ENCODE results near the gene KRTAP4-2. TPM values are rescaled to one million over a fixed set of nuclear protein-coding genes. Genes with fewer than 3 reads are reported as not detected.

KRTAP4-2 gene
- total RNA-seq, 1 experiment from 2014 or later, result not detected

DNA sequence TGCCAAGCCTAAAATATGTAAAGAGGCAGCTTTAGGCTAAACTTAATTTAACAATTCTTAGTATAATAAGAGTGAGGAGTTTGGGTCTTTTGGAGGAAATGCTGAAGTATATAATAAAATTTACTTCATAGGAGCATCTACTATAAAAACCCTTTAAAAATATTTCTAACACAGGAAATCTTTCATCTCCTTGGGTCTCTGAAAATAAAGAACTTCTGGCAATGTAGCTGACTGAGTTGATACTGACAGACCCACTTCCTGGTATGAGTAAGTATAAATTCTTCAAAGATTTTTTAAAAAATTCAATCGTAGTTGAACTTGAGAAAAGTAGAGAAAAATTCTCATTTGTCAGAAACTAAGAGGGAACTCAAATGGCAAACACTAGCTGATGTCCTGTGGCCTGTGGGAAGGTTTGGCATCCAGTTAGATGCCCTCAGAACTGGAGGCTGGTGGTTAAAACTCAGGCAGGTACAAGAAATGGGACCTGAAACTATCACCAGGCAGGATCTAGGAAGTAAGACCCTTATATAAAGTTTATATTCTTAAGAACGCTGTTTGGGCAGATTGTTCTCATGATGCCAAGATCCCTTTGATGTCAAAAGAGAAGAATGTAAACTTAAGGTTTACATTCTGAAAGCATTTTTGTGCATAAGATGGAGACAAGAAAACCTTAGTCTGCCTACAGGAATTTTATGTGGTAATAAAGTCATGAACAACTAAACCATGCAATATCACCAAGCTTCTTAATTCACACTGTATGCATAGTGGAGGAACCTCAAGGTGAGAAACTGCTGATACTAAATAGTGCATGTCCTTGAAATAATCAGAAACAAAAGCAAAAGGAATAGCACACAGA is 43.9 kb downstream of the KRTAP4-2 start:
- ChIA-PET RAD21 (ENCODE audit: low non-redundant PET in 1 of 2, low total read pairs in 2 of 2, uncharacterized antibody in 2 of 2, unreplicated experiment in 2 of 2) (no interaction called here), POLR2A (no interaction called here), CTCF (no interaction called here)
- Histone ChIP-seq H3K4me3 (replicated peaks in 1 of 2; ENCODE audit: low read depth in 1 of 2, low read length in 2 of 2) (no peak overlapping the region), H3K4me1 (ENCODE audit: control insufficient read depth in 1 of 2, insufficient read depth in 2 of 2, low read length in 2 of 2) (peaks cover 3 to 31% of the 10 kb centered on the region in 2 experiments; a peak in 2 of 4 replicates), H3K4me2 (ENCODE audit: low read length) (no peak overlapping the region), H3K27ac (ENCODE audit: low read depth, low read length) (no peak overlapping the region), H3K27me3 (ENCODE audit: insufficient read depth, low read length) (no peaks in the 10 kb centered on the region), H4K20me1 (ENCODE audit: insufficient read depth) (no peaks in the 10 kb centered on the region), H3K79me2 (ENCODE audit: insufficient read depth, low read length) (no peaks in the 10 kb centered on the region), H2AFZ (ENCODE audit: low read depth, low read length, poor library complexity, severe bottlenecking) (peak overlapping the region; percentile 32), H3K36me3 (ENCODE audit: control insufficient read depth in 1 of 2, insufficient read depth in 2 of 2, low read length in 2 of 2) (peaks cover 0 to 19% of the 10 kb centered on the region in 2 experiments; a peak in 2 of 4 replicates), H3K9ac (ENCODE audit: low read length) (no peak overlapping the region), H3K9me3 (ENCODE audit: control insufficient read depth in 1 of 2, insufficient read depth in 1 of 2, low read depth in 1 of 2, low read length in 2 of 2) (peaks cover 0 to 10% of the 10 kb centered on the region in 2 experiments; a peak in 2 of 4 replicates), H3K9me2 (ENCODE audit: insufficient read depth) (no peaks in the 10 kb centered on the region)
- no TSS peak for BruUV-seq (replicated peaks)
- ATAC-seq (no peak), DNase-seq (ENCODE audit: low read depth, low spot score) (no peak)
- intact Hi-C loops (cut with micrococcal nuclease), result no loop called here
- TF ChIP-seq CEBPB (IDR thresholded peaks at IDR 0.05; ENCODE audit: low read depth) (no peak), ELF1 (IDR thresholded peaks at IDR 0.05; ENCODE audit: borderline replicate concordance, low read depth) (no peak), SRF (IDR thresholded peaks at IDR 0.05; ENCODE audit: low read depth) (no peak), YY1 (IDR thresholded peaks at IDR 0.05; ENCODE audit: extremely low read depth, insufficient replicate concordance, low read depth, low read length) (no peak), CBX3 (IDR thresholded peaks at IDR 0.05; ENCODE audit: low read depth) (no peak), POLR2AphosphoS5 (IDR thresholded peaks at IDR 0.05; ENCODE audit: low read depth, low read length) (no peak), TCF7L2 (IDR thresholded peaks at IDR 0.05; ENCODE audit: borderline replicate concordance, extremely low read depth, insufficient read depth, insufficient read length) (no peak), ZFX (IDR thresholded peaks at IDR 0.05) (no peak), EZH2 (IDR thresholded peaks at IDR 0.05) (no peak), JUND (IDR thresholded peaks at IDR 0.05) (no peak), FOSL1 (IDR thresholded peaks at IDR 0.05; ENCODE audit: low read depth) (no peak), ATF3 (IDR thresholded peaks at IDR 0.05) (no peak), SIN3A (IDR thresholded peaks at IDR 0.05; ENCODE audit: low read depth) (no peak)
- TF ChIP-seq, protein P1, sequence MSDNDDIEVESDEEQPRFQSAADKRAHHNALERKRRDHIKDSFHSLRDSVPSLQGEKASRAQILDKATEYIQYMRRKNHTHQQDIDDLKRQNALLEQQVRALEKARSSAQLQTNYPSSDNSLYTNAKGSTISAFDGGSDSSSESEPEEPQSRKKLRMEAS (IDR thresholded peaks at IDR 0.05), result no peak
- TF ChIP-seq, protein P2, sequence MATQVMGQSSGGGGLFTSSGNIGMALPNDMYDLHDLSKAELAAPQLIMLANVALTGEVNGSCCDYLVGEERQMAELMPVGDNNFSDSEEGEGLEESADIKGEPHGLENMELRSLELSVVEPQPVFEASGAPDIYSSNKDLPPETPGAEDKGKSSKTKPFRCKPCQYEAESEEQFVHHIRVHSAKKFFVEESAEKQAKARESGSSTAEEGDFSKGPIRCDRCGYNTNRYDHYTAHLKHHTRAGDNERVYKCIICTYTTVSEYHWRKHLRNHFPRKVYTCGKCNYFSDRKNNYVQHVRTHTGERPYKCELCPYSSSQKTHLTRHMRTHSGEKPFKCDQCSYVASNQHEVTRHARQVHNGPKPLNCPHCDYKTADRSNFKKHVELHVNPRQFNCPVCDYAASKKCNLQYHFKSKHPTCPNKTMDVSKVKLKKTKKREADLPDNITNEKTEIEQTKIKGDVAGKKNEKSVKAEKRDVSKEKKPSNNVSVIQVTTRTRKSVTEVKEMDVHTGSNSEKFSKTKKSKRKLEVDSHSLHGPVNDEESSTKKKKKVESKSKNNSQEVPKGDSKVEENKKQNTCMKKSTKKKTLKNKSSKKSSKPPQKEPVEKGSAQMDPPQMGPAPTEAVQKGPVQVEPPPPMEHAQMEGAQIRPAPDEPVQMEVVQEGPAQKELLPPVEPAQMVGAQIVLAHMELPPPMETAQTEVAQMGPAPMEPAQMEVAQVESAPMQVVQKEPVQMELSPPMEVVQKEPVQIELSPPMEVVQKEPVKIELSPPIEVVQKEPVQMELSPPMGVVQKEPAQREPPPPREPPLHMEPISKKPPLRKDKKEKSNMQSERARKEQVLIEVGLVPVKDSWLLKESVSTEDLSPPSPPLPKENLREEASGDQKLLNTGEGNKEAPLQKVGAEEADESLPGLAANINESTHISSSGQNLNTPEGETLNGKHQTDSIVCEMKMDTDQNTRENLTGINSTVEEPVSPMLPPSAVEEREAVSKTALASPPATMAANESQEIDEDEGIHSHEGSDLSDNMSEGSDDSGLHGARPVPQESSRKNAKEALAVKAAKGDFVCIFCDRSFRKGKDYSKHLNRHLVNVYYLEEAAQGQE (IDR thresholded peaks at IDR 0.05; ENCODE audit: low read depth), result no peak
